Measurements from ENCODE around the gene TBX4.

TBX4 gene

DNA sequence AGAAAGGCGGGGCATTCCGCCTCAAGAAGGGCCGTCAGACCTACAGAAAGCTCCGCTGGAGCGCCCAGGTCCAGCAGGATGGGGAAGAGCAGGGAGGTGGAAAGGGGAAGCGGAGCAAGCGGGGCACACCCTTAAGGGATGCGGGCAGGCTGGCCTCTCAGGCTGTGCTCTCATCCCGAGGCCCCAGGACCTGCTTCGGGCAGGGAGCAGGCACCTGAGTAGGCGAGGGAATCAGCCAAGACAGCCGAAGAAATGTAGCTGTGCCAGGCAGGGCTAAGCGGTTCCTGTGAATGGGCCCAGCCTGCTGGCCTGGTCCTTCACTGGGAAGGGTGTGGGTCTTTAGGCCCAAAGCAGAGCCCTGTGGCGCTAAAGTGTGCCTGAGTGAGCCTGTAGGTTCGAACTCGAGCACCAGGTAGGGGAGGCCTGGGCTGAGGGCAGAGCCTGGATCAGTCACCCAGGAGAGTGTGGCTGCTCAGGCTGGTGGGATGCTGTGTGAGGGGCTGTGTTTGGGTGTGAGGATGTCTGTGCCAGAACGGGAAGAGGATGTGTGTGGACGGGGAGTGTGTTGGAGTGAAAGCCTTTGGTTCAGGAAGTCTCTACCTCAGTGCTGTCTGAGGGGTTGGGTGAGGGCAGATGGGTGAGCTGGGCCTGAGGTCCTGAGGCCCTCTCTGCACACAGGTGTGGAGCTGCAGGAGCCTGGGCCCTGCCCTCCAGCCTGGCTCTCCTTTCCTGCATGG is 3.3 kb downstream of the TBX4 start:
- no peak for DNase-seq

DNA sequence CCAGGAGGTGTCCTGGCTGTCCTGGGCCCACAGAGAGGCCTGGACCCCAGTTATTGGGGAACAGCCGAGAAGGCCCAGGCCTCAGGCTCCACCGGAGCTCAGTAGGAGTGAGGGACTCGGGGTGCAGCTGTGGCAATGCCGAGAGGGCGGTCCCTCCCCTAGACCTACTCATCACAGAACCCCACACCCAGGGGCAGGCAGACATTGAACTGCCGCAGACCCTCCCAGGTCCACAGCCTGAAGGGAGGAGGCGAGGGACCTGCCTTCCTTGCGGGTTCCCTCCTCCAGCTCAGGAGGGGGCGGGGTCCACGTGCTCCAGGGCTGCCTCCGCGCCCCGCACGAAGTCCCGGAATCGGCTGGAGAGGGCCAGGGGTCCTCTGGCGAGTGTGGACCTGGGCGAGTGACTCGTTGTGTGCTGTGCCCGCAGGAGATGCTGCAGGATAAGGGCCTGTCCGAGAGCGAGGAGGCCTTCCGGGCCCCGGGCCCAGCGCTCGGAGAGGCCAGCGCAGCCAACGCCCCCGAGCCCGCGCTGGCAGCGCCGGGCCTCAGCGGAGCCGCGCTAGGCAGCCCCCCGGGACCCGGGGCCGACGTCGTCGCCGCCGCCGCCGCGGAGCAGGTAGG is 3.9 kb downstream of the TBX4 start:
- DNase-seq, result no peak

DNA sequence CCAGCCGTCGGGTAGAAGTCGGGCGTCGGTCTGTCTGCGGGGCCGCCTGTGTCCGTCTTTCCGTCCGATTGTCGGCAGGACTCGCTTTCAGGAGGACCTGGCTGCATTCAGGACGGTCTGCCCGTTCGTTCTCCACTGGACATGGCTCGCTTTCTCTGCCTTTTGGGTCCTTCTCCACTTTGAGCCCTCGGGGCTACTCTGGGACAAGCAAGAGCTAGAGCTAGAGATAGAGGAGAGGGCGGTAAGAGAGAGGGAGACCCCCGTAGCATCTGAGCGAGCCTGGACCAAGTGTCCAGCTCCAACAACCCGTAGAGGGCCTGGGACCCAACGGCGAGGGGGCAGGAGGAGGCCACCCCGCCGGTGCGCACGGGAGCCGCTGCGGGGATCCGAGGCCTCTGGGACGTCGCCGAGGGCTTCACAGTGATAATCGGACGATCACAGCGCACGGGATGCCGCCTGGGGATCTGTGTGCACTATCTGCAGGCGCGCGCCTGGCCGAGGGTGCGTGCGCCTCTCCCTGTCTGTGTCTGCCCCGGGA is 4.5 kb downstream of the TBX4 start:
- no peak for DNase-seq

DNA sequence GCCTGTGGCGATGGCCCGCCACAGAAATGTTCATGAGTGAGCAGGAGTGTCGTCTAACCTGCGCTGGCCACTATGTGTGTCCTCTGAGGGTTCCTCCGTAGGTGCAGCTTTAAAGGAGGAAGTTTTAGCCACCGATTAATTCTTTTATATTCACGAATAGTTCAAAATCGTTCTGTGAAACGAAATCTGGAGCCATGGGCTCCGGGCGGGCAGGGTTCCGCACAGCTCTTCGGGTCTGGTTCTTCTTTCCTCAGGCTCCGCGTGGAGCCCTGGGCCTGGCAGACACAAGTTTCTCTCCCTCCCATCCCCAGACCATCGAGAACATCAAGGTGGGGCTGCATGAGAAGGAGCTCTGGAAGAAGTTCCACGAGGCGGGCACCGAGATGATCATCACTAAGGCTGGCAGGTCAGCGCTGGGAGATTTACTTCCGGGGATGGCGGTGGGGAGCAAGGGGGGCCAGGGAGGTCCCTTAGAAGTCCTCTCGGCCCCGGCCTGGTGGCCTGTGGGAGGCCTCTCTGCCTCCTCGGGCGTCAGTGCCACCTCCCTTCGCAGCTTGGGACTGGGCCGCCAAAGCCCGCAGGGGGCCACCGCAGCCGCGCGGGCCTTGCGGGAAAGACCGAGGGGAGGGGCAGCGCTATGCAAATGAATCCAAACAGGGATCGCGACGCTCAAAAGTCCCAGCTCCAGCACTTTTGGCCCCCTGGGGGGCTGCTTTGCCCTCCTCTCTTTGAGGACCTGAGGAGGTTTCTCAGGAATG is 5.2 kb downstream of the TBX4 start:
- DNase-seq, result no peak

DNA sequence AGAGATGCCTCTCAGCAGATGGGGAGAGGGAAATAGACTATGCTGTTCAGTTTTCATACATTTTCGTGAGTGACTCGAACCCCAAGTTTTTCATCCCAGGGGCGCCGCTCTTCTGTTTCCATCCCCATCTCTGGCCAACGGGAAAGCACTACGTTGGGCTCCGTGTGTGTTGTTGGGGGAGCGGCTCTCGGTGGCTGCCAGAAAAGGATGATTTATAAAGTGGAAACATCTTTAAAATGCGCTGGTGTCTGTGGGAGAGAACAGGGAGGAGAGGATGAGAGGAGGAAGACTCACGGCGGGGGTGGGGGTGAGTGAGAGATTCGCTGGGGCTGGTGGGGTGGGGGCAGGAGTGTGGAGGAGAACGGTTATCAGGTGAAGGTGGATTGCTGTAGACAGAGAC is 5.8 kb downstream of the TBX4 start:
- DNase-seq, result no peak

DNA sequence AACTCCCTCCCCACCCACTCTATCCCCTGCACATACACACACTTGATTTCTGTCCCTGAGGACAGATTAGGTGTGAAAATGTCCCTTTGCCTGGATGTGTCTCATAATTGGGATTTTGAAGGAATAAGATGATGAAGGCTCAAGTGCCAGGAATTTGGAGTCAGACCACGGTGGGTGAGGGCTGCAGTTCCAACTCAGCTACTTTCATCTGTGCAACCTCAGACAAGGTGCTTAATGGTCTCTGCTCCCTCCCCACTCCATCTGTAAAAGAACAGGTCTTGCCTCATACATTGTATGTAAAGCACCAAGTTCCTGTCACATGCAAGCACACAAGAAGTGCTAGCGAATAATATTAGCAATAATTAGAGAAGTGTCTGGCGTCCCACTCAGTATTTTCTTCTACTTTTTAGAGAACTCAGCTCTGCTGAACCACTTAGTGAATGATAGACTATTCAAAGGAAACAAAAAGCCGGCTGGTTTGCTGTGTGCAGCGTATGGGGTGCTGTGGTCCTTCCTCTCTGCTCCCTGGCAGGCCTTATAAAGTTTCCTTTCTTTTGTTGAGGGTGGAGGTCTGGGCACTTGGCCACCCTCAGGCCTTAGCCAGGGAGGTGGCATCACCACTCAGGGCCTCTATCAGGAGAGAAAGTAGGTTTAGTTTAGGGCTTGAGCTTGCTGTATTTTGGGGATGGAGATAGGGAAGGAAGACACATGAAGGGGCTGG is 6.4 kb downstream of the TBX4 start:
- no peak for DNase-seq

DNA sequence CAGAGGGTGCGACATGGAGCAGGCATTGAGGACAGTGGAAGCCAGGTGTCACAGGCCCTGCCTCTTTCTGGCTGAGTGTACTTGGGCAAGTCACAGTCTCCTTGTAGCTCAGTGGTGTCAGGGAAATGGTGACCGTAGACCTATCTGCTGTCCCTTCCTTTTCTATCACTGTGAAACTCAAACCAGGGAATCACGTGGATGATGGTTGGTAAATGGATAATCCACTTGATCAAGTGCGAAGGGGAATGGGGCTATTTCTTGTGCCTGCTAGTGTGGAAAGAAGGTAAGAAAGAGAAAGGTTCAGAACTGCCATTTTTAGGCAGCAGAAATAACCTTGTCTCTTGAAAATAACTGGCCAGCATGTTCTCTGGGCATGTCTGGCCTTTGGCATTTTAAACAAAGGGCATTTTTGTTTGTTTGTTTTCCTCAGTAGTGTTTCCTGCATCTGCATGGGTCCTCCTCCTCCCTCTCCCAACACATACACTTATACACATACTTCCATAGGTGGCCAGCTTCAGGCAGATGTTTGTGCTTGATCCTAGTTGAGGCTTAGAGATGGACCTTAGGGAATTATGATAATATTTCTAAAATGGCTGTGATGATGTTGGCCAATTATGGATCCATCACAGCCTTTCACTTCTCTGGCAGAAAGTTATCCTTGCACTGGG is 7.1 kb downstream of the TBX4 start:
- no peak for DNase-seq

DNA sequence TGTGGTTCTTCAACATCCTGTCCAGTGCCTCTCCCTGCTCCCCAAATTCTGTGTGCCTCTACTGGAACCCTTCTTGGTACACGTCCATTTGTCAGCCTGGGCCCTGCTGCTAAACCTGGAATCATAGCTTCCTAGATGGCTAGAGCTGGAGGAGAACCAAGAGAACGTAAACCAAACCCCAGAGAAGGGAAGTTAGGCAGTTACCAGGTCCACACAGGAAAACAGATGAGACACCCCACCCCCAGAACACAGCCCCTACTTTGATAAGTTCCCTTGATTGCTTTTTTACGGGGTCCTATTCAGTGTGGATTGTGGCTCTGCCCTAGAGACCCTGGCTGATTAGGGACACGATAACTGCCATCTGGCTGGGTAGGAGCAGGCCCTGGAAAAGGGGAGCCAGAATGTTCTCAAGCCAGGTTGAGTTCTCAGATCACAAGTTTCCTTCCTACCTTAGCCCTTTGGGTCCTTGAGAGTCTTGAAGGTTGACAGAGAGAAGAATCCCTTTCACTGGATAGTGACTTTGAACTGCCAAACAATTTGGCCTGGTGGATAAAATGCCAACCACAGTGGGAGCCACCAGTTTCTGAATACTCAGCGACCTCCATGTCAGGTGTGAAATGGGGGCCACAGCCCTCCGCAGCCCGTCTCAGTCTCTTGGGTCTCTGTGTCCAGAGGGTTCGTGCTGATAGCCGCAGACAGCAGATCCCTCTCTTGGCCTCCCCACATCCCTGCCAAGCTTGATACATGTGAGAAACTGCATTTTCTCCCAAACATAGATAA is 7.9 kb downstream of the TBX4 start:
- DNase-seq, result no peak

DNA sequence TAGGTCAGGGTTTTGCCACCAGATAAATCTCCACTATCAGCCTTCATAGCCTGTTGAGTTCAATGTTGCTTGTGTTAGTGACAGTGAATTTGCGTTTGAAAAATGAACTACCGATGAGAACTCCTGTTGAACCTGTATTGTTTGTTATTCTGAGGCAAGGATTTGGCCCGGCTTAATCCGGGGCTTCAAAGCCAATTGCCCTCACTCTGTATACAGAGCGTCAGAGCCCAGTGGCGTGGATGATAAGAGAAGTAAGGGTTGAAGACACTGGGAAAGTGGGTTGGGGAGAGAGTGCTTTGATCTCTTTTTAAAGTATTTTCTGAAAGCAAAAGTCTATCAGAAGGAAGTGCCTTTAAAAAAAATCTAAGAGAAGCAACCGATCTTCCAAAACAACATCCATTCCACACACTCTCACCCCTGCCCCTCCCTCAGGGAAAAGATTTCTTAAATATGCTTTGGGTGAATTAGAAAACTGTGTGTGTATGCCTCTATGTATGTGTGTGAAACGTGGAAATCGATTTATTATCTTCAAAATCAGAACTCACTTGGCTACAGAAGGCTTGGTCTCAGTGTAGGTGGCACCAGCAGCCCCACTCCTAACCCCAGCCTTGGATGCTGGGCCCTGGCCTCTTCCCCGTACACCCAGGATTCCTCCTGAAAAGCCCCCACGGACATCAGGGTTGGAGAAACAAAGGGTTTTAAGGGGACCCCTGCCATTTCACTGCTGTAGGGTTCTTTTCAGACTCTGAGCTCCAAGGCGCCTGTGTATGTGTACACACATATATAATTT is 8.8 kb downstream of the TBX4 start:
- DNase-seq, result no peak

DNA sequence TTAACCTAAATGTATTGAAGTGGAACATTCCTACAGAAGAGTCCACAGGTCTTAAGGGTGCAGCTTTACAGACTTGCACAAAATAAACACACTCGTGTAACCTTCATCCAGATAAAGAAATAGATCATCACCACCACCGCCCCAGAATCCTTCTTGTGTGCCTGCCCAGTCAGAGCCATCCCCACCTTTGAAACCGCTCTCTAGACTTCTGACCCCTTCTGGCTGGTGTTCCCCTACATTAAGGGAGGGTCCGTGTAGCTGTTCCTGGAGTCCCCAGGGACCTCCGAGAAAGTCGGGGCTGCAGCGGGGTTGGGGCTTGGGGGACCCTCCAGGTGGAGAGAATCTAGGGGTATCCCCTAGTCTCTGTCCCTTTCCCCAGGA is 9.4 kb downstream of the TBX4 start:
- no peak for DNase-seq

DNA sequence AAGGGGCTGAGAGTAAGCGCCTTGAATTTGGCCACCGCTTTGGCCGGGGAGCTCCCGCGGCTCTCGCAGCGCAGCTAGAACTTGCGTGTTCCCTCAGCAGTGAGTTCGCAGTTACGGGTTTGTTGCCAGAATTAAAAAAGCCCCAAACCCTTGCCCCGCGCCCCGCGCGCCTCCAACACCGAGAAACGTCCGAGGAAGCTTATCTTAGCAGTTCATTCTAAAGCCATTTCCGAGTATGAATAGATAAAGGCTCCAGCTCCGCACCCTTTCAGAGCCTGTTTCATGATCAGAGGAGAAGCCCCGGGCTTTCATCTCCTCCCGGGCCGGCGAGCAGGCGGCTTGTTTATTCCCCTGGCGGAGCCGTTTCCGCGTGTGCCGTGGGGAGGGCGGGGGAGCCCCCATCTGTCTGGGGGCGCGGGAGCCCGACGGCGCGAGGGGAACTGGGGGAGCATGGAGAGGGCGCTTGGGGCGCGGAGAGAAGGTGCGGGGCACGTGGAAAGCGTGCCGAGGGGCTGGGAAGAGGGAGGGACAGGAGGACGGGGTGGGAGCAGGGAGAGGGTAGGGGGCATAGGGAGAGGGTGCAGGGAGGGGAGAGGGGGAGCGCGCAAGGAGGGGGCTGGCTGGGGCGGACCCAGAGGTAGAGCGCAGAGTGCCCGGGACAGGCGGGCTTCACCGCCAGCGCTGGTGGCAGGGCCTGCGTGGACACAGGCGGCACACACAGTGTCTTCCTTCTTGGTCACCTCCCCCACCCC is 9.9 kb downstream of the TBX4 start:
- no peak for DNase-seq

DNA sequence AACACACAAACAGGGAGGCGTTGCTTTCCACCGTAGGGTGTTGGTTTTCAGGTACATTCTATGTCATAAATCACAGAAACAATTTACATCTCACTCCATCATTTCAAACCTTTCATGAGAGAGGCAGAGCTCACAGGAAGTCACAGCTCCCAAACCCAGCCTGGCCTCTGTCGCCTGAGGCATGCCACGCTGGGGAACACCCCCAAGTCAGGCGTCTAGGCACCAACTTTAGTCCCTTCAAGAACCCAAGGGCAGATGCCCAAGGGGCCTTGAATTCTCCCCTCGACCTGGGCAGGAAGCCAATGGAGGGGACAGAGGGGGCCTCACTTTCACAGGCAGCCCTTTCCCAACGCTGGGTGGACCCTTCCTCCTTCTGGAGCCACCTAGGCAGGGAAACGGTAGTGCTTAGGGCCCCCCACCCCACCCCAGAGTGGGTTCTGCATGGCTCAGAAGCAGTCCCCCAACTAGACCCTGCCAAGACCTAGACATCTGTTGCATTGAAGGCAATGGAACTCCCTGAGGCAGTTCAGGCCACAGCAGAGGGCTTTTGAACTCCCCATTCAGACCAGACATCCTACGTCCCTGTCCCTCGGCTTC is 10.6 kb downstream of the TBX4 start:
- DNase-seq, result no peak

DNA sequence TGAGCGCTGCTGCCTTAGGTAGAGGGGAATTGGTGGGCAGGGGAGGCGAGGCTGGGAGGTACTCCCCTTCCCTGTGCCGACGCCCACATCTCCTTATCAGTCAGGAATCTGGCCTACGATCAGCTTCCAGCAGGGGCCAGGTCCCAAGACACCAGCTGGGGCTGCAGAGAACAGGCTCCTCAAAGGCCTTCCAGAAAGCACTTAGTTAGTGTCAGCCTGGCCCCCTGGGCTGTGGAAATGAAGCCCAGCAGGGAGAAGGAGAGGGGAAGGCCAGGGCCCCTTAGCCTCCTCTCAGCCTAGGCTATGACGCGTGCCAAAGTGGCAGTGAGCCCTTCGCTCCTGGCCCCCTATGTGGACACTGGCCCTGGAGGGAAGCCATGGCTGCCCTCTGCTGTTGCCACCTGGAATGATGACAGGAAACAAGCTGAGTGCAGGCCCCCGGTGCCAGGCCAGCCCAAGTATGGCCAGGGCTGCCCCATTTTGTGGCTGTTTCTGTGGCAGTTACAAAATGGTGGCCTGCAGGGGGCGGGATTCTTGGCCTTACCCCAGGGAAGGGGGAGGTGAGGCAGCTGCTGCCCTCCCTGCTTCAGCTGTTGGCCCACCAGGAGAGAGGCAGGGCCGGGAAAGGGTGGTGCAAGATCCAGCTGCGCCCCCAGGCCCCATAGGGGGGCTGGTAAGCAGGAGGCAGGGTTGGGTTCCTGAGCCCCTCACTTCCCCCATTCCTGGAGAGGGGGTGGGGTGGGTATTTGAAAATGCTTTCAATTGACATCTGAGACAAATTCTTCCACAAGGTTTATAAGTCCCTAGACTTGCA is 11.3 kb downstream of the TBX4 start:
- DNase-seq, result no peak

DNA sequence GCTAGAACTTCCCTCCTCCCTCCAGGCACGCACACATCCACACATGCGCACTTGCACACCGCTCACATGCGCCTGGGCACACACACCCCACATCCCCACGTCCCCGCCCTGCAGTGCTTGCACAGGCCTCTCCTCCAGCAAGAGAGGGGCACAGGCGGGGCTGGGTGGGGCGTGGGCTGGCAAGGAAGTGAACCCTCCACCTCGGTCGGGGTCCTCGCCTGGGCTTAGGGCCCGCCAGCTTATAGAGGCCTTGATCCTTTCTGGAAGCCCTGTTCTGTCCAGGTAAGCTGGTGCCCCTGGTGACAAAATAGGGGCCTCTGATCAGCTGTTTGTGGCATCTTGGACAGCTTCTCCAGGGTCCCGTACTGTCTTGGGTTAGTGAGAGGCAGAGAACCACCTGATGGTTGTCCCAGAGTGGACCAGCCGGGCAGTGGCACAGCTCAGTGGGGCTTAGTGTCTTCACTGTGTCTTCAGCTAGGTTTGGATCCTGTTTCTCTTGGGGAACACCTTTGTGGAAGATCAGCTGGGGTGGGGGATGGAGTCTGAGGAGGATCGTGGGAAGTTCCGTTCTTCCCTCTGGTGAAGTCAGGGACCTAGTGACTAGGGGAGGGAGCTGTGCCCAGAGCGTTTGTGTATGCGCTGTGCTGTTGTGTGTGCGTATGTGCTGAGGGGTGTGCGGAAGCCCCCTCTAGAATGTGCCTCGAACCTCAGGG is 12.1 kb downstream of the TBX4 start:
- no peak for DNase-seq

DNA sequence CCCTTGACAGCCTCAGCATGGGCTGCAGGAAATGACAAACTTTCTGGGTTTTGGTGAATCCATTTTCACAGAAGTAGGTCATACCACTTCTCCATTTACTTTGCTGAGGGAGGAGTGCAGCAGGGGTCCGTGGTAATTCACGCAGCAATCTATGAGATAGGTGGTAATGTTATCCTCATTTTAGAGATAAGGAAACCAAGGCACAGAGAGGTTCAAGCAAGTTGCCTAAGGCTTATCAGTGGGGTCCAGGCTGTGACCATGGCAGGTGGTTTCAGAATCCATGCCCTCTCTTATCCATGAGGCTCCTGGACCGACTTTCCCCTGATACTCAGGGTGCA is 12.6 kb downstream of the TBX4 start:
- no peak for DNase-seq

DNA sequence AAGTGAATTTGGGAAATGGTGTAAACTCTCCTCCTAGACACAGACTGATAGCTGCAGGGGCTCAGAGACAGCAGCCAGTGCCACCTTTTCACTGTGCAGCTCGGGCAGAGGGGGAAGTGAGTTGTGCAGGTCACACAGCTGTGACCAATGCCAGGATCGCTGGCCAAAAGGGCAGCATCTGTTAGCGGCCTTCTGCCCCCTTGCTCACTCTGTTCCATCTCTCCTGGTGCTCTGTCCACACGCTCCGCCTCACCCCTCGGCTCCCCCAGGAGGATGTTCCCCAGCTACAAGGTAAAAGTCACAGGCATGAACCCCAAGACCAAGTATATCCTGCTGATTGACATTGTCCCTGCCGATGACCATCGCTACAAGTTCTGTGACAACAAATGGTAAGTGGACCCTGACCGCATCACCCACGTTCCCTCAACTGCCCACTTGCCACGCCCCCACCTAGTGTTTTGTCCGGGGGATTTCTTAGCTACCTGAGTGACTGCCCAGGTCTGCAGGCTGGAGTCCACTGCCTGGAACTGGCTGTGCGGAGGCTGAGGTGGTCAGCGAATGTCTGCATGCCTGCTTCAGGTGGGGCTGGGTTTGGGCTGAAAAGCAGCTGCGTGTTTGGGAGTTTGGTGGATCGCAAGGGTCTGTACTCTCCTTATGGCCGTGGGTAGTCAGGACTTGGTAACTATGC is 13.5 kb downstream of the TBX4 start:
- DNase-seq, result no peak

DNA sequence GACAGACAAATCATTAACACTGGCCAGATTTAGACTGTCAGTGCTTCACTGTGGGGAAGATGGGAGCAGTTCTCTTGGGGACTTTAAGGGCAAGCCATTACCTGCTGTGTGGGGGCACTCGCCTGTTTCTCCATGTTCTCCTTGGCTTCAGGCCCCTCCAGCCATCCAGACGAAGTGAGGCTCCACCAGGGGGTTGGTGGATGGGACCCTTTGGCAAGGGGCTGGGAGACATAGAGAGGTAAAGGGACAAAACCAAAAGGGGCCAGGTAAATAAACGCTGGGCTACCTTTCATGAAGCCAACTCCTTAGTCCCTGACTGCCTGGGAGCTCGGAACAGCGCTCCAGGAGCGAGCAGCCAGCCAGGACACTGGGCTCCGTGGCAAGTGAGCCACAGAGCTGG is 14.0 kb downstream of the TBX4 start:
- DNase-seq, result no peak

Data from CD4-positive, alpha-beta T cell treated with Interleukin-17A for 1 hour (primary cell).